A549 (cell line): Measurements from ENCODE around the gene CBX5. TPM values are rescaled to one million over a fixed set of nuclear protein-coding genes. Genes with fewer than 3 reads are reported as not detected.
A peak's percentile ranks its signal among the peaks of the same experiment; 100 is the strongest.

Source experiments
- ATAC-seq, 2 experiments: fragments of 200-7000 bp in 1 of 2; fragments of >200 bp in 1 of 2; cut with Nextera tagmentation in 1 of 2; cut with Tn5 transposase in 1 of 2; 3 replicates each; pipeline versions ENCODE4 v1.8.0 to v1.9.1; 2018 to 2020; ENCODE audit warnings: mild to moderate bottlenecking in 1 of 2, moderate library complexity in 1 of 2
- CTCF ChIA-PET: fragments of 300-600 bp; sonication (Branson Sonifier 250); formaldehyde crosslinking; extraction: SDS; loops from one replicate; lab custom pipeline; 2021; ENCODE audit warnings: antibody characterized with exemption, inconsistent platforms; lab: Yijun Ruan, JAX
- POLR2A ChIA-PET: fragments of 350-600 bp; formaldehyde crosslinking; extraction: SDS; loops from one replicate; lab custom pipeline; 2021; ENCODE audit warnings: antibody characterized with exemption, inconsistent platforms; lab: Yijun Ruan, JAX
- DNase-seq, 2 experiments: peaks; one replicate each; pipeline versions ENCODE4 v3.0.0 to v3.0.0-alpha.2; 2011 to 2016; ENCODE audit warnings: low read depth in 1 of 2, low spot score in 1 of 2
- FAIRE-seq: peaks from 2 replicates; lab custom pipeline; 2011; peaks lifted over from hg19 to GRCh38; lab: Jason Lieb, UNC
- H3K27ac ChIP-seq, 2 experiments: fragments of >200 bp; sonication (Bioruptor Twin); formaldehyde crosslinking; 3 replicates each; pipeline ENCODE4 v1.5.1; 2016 to 2017
- H3K4me1 ChIP-seq: fragments of >200 bp; sonication (Bioruptor Twin); formaldehyde crosslinking; 3 replicates; pipeline ENCODE4 v1.6.1; 2016
- H3K4me2 ChIP-seq: fragments of >200 bp; sonication (Bioruptor Twin); formaldehyde crosslinking; 3 replicates; pipeline ENCODE4 v1.6.1; 2016
- H3K4me3 ChIP-seq: fragments of >200 bp; sonication (Bioruptor Twin); formaldehyde crosslinking; 3 replicates; pipeline ENCODE4 v1.5.1; 2016
- H3K9me3 ChIP-seq: fragments of >200 bp; sonication (Bioruptor Twin); formaldehyde crosslinking; 3 replicates; pipeline ENCODE4 v1.6.1; 2016
- ATOH8 ChIP-seq: fragments of 250-450 bp; sonication (Bioruptor Pico); IDR thresholded peaks from 2 replicates; pipeline ENCODE4 v1.5.0; 2020; ENCODE audit warnings: low read depth, mild to moderate bottlenecking, moderate library complexity
- CHD4 ChIP-seq: fragments of 200-600 bp; sonication (generic); IDR thresholded peaks from 2 replicates; pipeline ENCODE4 v1.6.1; 2016; ENCODE audit warnings: antibody characterized with exemption, mild to moderate bottlenecking, borderline replicate concordance
- CTCF ChIP-seq: fragments of >200 bp; sonication (Bioruptor Twin); formaldehyde crosslinking; IDR thresholded peaks from 3 replicates; pipeline ENCODE4 v1.5.1; 2016
- E2F6 ChIP-seq: IDR thresholded peaks from 2 replicates; pipeline ENCODE4 v1.6.1; 2012; ENCODE audit warnings: low read depth, borderline replicate concordance
- EHF ChIP-seq: fragments of 250-450 bp; sonication (Bioruptor Pico); IDR thresholded peaks from 2 replicates; pipeline ENCODE4 v1.5.0; 2020; ENCODE audit warnings: mild to moderate bottlenecking
- ESRRA ChIP-seq: fragments of 150-350 bp; IDR thresholded peaks from 2 replicates; pipeline ENCODE4 v1.6.1; 2014; ENCODE audit warnings: mild to moderate bottlenecking, low read length, borderline replicate concordance
- FOSB ChIP-seq: fragments of 250-450 bp; sonication (Bioruptor Pico); IDR thresholded peaks from 2 replicates; pipeline ENCODE4 v1.5.0; 2020; ENCODE audit warnings: mild to moderate bottlenecking, moderate library complexity
- FOSL2 ChIP-seq, 2 experiments: fragments of 450-650 bp in 1 of 2; fragments of >200 bp in 1 of 2; sonication (Bioruptor Twin) in 1 of 2; formaldehyde crosslinking; IDR thresholded peaks; 2 replicates each; pipeline versions ENCODE4 v1.5.0 to v1.6.1; 2016 to 2020; ENCODE audit warnings: mild to moderate bottlenecking in 1 of 2, moderate library complexity in 1 of 2
- GATA3 ChIP-seq: IDR thresholded peaks from 2 replicates; pipeline ENCODE4 v1.6.1; 2012; ENCODE audit warnings: borderline replicate concordance
- HOXA7 ChIP-seq: fragments of 250-450 bp; sonication (Bioruptor Pico); IDR thresholded peaks from 2 replicates; pipeline ENCODE4 v1.5.0; 2020; ENCODE audit warnings: mild to moderate bottlenecking, moderate library complexity
- HOXB5 ChIP-seq: fragments of 250-450 bp; sonication (Bioruptor Pico); IDR thresholded peaks from 2 replicates; pipeline ENCODE4 v1.5.0; 2020; ENCODE audit warnings: mild to moderate bottlenecking, moderate library complexity
- JUN ChIP-seq, 2 experiments: fragments of >200 bp; sonication (Bioruptor Twin); formaldehyde crosslinking; IDR thresholded peaks; 2 replicates in 1 of 2; 3 replicates in 1 of 2; pipeline ENCODE4 v1.6.1; 2016 to 2017
- KDM5A ChIP-seq: fragments of 200-600 bp; sonication (generic); IDR thresholded peaks from 2 replicates; pipeline ENCODE4 v1.6.1; 2016; ENCODE audit warnings: antibody characterized with exemption, mild to moderate bottlenecking
- MAZ ChIP-seq: fragments of 150-350 bp; IDR thresholded peaks from 2 replicates; pipeline ENCODE4 v1.6.1; 2014; ENCODE audit warnings: antibody characterized with exemption, low read depth, low read length, borderline replicate concordance
- NPAS2 ChIP-seq: fragments of 250-450 bp; sonication (Bioruptor Pico); IDR thresholded peaks from 2 replicates; pipeline ENCODE4 v1.8.0; 2022; ENCODE audit warnings: mild to moderate bottlenecking, moderate library complexity, borderline replicate concordance
- POLR2AphosphoS2 ChIP-seq: conservative IDR thresholded peaks from 2 replicates; pipeline ENCODE4 v1.6.1; 2012; ENCODE audit warnings: low read length, improper control_type of control experiment, inconsistent platforms
- RARB ChIP-seq: fragments of 250-450 bp; sonication (Bioruptor Pico); IDR thresholded peaks from 2 replicates; pipeline ENCODE4 v1.8.0; 2021; ENCODE audit warnings: mild to moderate bottlenecking, moderate library complexity
- SREBF2 ChIP-seq: fragments of 450-650 bp; IDR thresholded peaks from 2 replicates; pipeline ENCODE4 v1.6.1; 2014; ENCODE audit warnings: mild to moderate bottlenecking, moderate library complexity
- TFCP2L1 ChIP-seq: fragments of 250-450 bp; sonication (Bioruptor Pico); IDR thresholded peaks from 2 replicates; pipeline ENCODE4 v1.5.0; 2021; ENCODE audit warnings: mild to moderate bottlenecking
- TP53 ChIP-seq: fragments of 250-450 bp; sonication (Bioruptor Pico); IDR thresholded peaks from 2 replicates; pipeline ENCODE4 v1.5.0; 2021; ENCODE audit warnings: mild to moderate bottlenecking, moderate library complexity
- WGBS: methylation state at CpG from one replicate; pipeline ENCODE4 v1.1.6; 2017; ENCODE audit errors: missing lambda C conversion rate; 5-methylcytosine and 5-hydroxymethylcytosine counted together
- polyA plus RNA-seq, 4 experiments: library from polyadenylated mRNA; depleted of rRNA in 3 of 4; stranded (reverse); fragments of >200 nt; fragmentation: RNase III in 1 of 4; extraction: RNeasy Plus Mini Kit Qiagen cat#74134 plus additional on column Dnase treatment in 1 of 4; gene quantifications; 2 replicates in 3 of 4; 3 replicates in 1 of 4; pipeline ENCODE4 v1.2.3, GENCODE V29; 2011 to 2017

CBX5 gene
- polyA plus RNA-seq, 2 of the 4 experiments (the other 2 are of a cell fraction), result 39.5 to 129 TPM

- no peak for DNase-seq
- ChIA-PET POLR2A (interaction anchor here (2.9 kb wide), 1 partner anchor 12 kb away, joined by 18 read pairs; the partner anchor contains the start of genes CBX5 and HNRNPA1), CTCF (interaction anchor here (0.7 to 9.4 kb wide), 22 partner anchors 8 to 148 kb away, joined by 3 to 86 read pairs (median 10); partner anchors contain the start of genes COPZ1 and NFE2)
- no peaks in the 10 kb centered on the region for H3K9me3 ChIP-seq
- no peak for ATAC-seq
- no peak overlapping the region for H3K27ac ChIP-seq
- TF ChIP-seq SREBF2 (no peak), JUN (IDR thresholded peaks at IDR 0.05) (no peak), KDM5A (no peak), CHD4 (no peak)
- 96% methylated on average over 30 of the region's 30 CpGs for WGBS
- no peak for FAIRE-seq
- H3K4me1 ChIP-seq, result peaks cover 4% of the 10 kb centered on the region; the same call in 2 of the 3 replicates
- H3K4me2 ChIP-seq, result no peak overlapping the region
- no peak overlapping the region for H3K4me3 ChIP-seq
These were observed 12.4 kb upstream of the CBX5 start for GRCh38 chr12:54292083-54292930.

GRCh38 chr12:54287261-54288157 is 7.6 kb upstream of the CBX5 start:
- CTCF ChIA-PET, result interaction anchor here (0.6 to 9.4 kb wide), 10 partner anchors 12 to 92 kb away, joined by 3 to 86 read pairs (median 5); partner anchors contain the start of genes COPZ1 and NFE2
- POLR2A ChIA-PET, result interaction anchor here (0.6 to 1.6 kb wide), 9 partner anchors 7 to 49 kb away, joined by 3 to 13 read pairs (median 4); partner anchors contain the start of genes CBX5, COPZ1 and NFE2
- ATAC-seq (peak in 1 of 2 experiments; percentile 2; a peak in 3 of 6 replicates), DNase-seq (no peak), FAIRE-seq (no peak)
- no peak overlapping the region for H3K27ac ChIP-seq
- whole genome bisulfite sequencing, result 79% methylated on average over 8 of the region's 8 CpGs
- peak; percentile 42 to 72; a peak in 2 of 5 replicates for TF ChIP-seq JUN (IDR thresholded peaks at IDR 0.05)
- peak; percentile 35; the same call in 1 of the 2 replicates for TF ChIP-seq EHF
- TF ChIP-seq POLR2AphosphoS2, result peak; percentile 99
- no peak for TF ChIP-seq CTCF
- 0 out of 2 replicates have a peak, but pooled peaks have one; percentile 2 for TF ChIP-seq NPAS2 (CRISPR knock-in tag)
- TF ChIP-seq ESRRA, result no peak
- no peak for TF ChIP-seq FOSL2 (IDR thresholded peaks at IDR 0.05)
- peak; percentile 2; the same call in 1 of the 2 replicates for TF ChIP-seq FOSL2 (CRISPR knock-in tag; IDR thresholded peaks at IDR 0.05)
- peak; percentile 95; the same call in 1 of the 2 replicates for TF ChIP-seq TP53 (CRISPR knock-in tag)
- no peak for TF ChIP-seq E2F6
- TF ChIP-seq TFCP2L1, result peak; percentile 93
- no peak for TF ChIP-seq SREBF2
- TF ChIP-seq MAZ, result no peak
- TF ChIP-seq ATOH8 (CRISPR knock-in tag), result peak; percentile 14; the same call in 1 of the 2 replicates
- 0 out of 2 replicates have a peak, but pooled peaks have one; percentile 14 for TF ChIP-seq HOXB5 (CRISPR knock-in tag)
- peak; percentile 57; the same call in 1 of the 2 replicates for TF ChIP-seq RARB (CRISPR knock-in tag)
- TF ChIP-seq FOSB (CRISPR knock-in tag), result peak; percentile 91
- peak; percentile 87 for TF ChIP-seq HOXA7
- 0 out of 2 replicates have a peak, but pooled peaks have one; percentile 36 for TF ChIP-seq GATA3
- H3K4me1 ChIP-seq, result peaks cover 39% of the 10 kb centered on the region
- no peaks in the 10 kb centered on the region for H3K9me3 ChIP-seq
- no peak overlapping the region for H3K4me3 ChIP-seq
- peak overlapping the region; percentile 93; the same call in 2 of the 3 replicates for H3K4me2 ChIP-seq
